PC-3 (cell line): ENCODE measurements around the gene MYL6. TPM values are rescaled to one million over a fixed set of nuclear protein-coding genes. Genes with fewer than 3 reads are reported as not detected.
"Not testable (repeated sequence)": the region's sequence is repeated elsewhere in the genome, so short reads cannot be mapped to it uniquely, and the experiment has no call there.

ENCODE experiments used
- ATAC-seq: fragments of 200-7000 bp; cut with Tn5 transposase; 2 replicates; pipeline ENCODE4 v1.9.1; 2020; ENCODE audit warnings: mild to moderate bottlenecking, moderate library complexity
- BruUV-seq: library from RNA; stranded (reverse); fragments of 400-500 nt; replicated peaks from 2 replicates; lab custom pipeline; 2021; lab: Mats Ljungman, UMichigan
- CTCF ChIA-PET: fragments of 300-600 bp; sonication (Branson Sonifier 250); formaldehyde crosslinking; loops from one replicate; lab custom pipeline; 2022; ENCODE audit warnings: antibody characterized with exemption; lab: Charles Lee
- POLR2A ChIA-PET: fragments of 300-600 bp; sonication (Branson Sonifier 250); formaldehyde crosslinking; loops from one replicate; lab custom pipeline; 2022; ENCODE audit warnings: antibody characterized with exemption; ENCODE audit not compliant: unreplicated experiment; lab: Charles Lee
- DNase-seq: peaks from one replicate; pipeline ENCODE4 v3.0.0-alpha.2; 2015
- H2AFZ ChIP-seq: fragments of 300-600 bp; sonication (generic); 2 replicates; pipeline ENCODE4 v1.6.0; 2016; ENCODE audit warnings: antibody characterized with exemption, low read length
- H3F3A ChIP-seq: fragments of 300-600 bp; sonication (generic); one replicate; pipeline ENCODE4 v1.6.0; 2017; ENCODE audit warnings: antibody characterized with exemption, low read length, control low read depth, mild to moderate bottlenecking; ENCODE audit not compliant: unreplicated experiment
- H3K27ac ChIP-seq: fragments of 300-600 bp; sonication (generic); 2 replicates; pipeline ENCODE4 v1.5.1; 2016; ENCODE audit warnings: mild to moderate bottlenecking, low read length
- H3K27me3 ChIP-seq: fragments of 300-600 bp; sonication (generic); 2 replicates; pipeline ENCODE4 v1.6.1; 2016; ENCODE audit warnings: low read length, mixed read lengths
- H3K36me3 ChIP-seq: fragments of 300-600 bp; sonication (generic); 2 replicates; pipeline ENCODE4 v1.6.1; 2016; ENCODE audit warnings: low read depth, mixed run types, low read length, mixed read lengths
- H3K4me1 ChIP-seq: fragments of 300-600 bp; sonication (generic); 2 replicates; pipeline ENCODE4 v1.5.1; 2016; ENCODE audit warnings: low read length; ENCODE audit not compliant: insufficient read depth
- H3K4me2 ChIP-seq: fragments of 300-600 bp; sonication (generic); 2 replicates; pipeline ENCODE4 v1.6.0; 2016; ENCODE audit warnings: low read length
- H3K4me3 ChIP-seq: fragments of 300-600 bp; sonication (generic); 2 replicates; pipeline ENCODE4 v1.5.1; 2016; ENCODE audit warnings: mild to moderate bottlenecking, low read length, mixed read lengths
- H3K79me2 ChIP-seq: fragments of 300-600 bp; sonication (generic); 2 replicates; pipeline ENCODE4 v1.6.1; 2017; ENCODE audit warnings: low read length, mixed read lengths
- H3K9ac ChIP-seq: fragments of 300-600 bp; sonication (generic); 2 replicates; pipeline ENCODE4 v1.6.0; 2016; ENCODE audit warnings: mild to moderate bottlenecking, low read length
- H3K9me2 ChIP-seq: fragments of 300-600 bp; sonication (generic); replicated peaks from 2 replicates; pipeline ENCODE4 v1.6.1; 2016; ENCODE audit warnings: mixed run types, low read length, mixed read lengths
- H3K9me3 ChIP-seq: fragments of 300-600 bp; sonication (generic); 2 replicates; pipeline ENCODE4 v1.6.1; 2016; ENCODE audit warnings: low read length, mixed read lengths
- H4K20me1 ChIP-seq: fragments of 300-600 bp; sonication (generic); 2 replicates; pipeline ENCODE4 v1.6.1; 2016; ENCODE audit warnings: low read length, mixed read lengths
- CTCF ChIP-seq: fragments of 300-600 bp; sonication (generic); conservative IDR thresholded peaks from 2 replicates; pipeline ENCODE4 v1.5.1; 2017; ENCODE audit warnings: antibody characterized with exemption, low read depth, mild to moderate bottlenecking, low read length
- EZH2 ChIP-seq: fragments of 300-600 bp; sonication (generic); IDR thresholded peaks from one replicate; pipeline ENCODE4 v1.6.1; 2017; ENCODE audit warnings: antibody characterized with exemption, mild to moderate bottlenecking, low read length; ENCODE audit not compliant: unreplicated experiment
- EZH2phosphoT487 ChIP-seq: fragments of 300-600 bp; sonication (generic); IDR thresholded peaks from 2 replicates; pipeline ENCODE4 v1.6.1; 2018; ENCODE audit warnings: mild to moderate bottlenecking, antibody characterized with exemption, low read length, borderline replicate concordance
- intact Hi-C: fragments of 100-400 bp; cut with micrococcal nuclease; formaldehyde crosslinking; loops from 2 replicates; pipeline ENCODE4 v1.9.0; 2023
- total RNA-seq: library from RNA; depleted of rRNA; stranded (reverse); fragments of >200 nt; gene quantifications from 2 replicates; pipeline ENCODE4 v1.2.3, GENCODE V29; 2014

Gene MYL6
- total RNA-seq, 1 experiment from 2014 or later, result 1,385 TPM

- Histone ChIP-seq H3K27ac (no peak overlapping the region), H3K79me2 (peaks cover 14% of the 10 kb centered on the region), H3K27me3 (no peaks in the 10 kb centered on the region), H2AFZ (peak overlapping the region; percentile 26; the same call in 1 of the 2 replicates), H4K20me1 (no peaks in the 10 kb centered on the region), H3K9me2 (no peaks in the 10 kb centered on the region), H3F3A (no peaks in the 10 kb centered on the region), H3K36me3 (no peaks in the 10 kb centered on the region), H3K4me1 (peaks cover 15% of the 10 kb centered on the region), H3K4me3 (no peak overlapping the region), H3K9me3 (no peaks in the 10 kb centered on the region), H3K4me2 (no peak overlapping the region), H3K9ac (no peak overlapping the region)
- POLR2A ChIA-PET, result no interaction called here
- ATAC-seq, result no peak
- intact Hi-C loops, result loop anchor here (10.0 kb wide), 1 partner anchor 272 kb away; the partner anchor contains the start of gene SPRYD4
- no TSS peak for BruUV-seq
- CTCF ChIA-PET, result no interaction called here
- no peak for DNase-seq
- no peak for TF ChIP-seq EZH2
- no peak for TF ChIP-seq EZH2phosphoT487
- TF ChIP-seq CTCF, result no peak
Observed at GRCh38 chr12:56192582-56192981, 34.4 kb downstream of the MYL6 start.

GRCh38 chr12:56193025-56193578 is 34.9 kb downstream of the MYL6 start:
- Histone ChIP-seq H4K20me1 (no peaks in the 10 kb centered on the region), H3K9me2 (no peaks in the 10 kb centered on the region), H3K4me2 (no peak overlapping the region), H3K27ac (no peak overlapping the region), H3K4me1 (peaks cover 10% of the 10 kb centered on the region), H3K27me3 (no peaks in the 10 kb centered on the region), H3K79me2 (peaks cover 9% of the 10 kb centered on the region), H3F3A (no peaks in the 10 kb centered on the region), H2AFZ (peak overlapping the region; percentile 82), H3K36me3 (no peaks in the 10 kb centered on the region), H3K4me3 (no peak overlapping the region), H3K9ac (no peak overlapping the region), H3K9me3 (no peaks in the 10 kb centered on the region)
- POLR2A ChIA-PET, result no interaction called here
- ATAC-seq (no peak), DNase-seq (peak; percentile 96)
- BruUV-seq, result no TSS peak
- CTCF ChIA-PET, result no interaction called here
- intact Hi-C loops, result loop anchor here (1.0 to 10.0 kb wide), 2 partner anchors 31 to 272 kb away; partner anchors contain the start of genes NABP2 and SPRYD4
- TF ChIP-seq CTCF (peak; percentile 90), EZH2phosphoT487 (no peak), EZH2 (no peak)

- ChIA-PET CTCF (interaction anchor here (0.7 to 0.9 kb wide), 2 partner anchors 9 to 25 kb away, joined by 3 to 4 read pairs; partner anchors contain the start of gene RNF41), POLR2A (interaction anchor here (0.6 kb wide), 1 partner anchor 11 kb away, joined by 34 read pairs; no protein-coding TSS in a partner anchor)
- H3K4me1 ChIP-seq, H3K36me3 ChIP-seq, H3K9me2 ChIP-seq, H3F3A ChIP-seq, H4K20me1 ChIP-seq, H3K79me2 ChIP-seq, H3K9me3 ChIP-seq, H3K27me3 ChIP-seq, H3K9ac ChIP-seq, H3K27ac ChIP-seq, BruUV-seq, H2AFZ ChIP-seq, H3K4me2 ChIP-seq, H3K4me3 ChIP-seq: not testable (repeated sequence)
- ATAC-seq, result peak; percentile 58
- intact Hi-C loops, result loop anchor here (10.0 kb wide), 1 partner anchor 268 kb away; the partner anchor contains the start of gene SPRYD4
- DNase-seq, result peak; percentile 50
Observed at GRCh38 chr12:56196818-56197550, 38.8 kb downstream of the MYL6 start.
